Stimulated activated CD8-positive, alpha-beta memory T cell treated with anti-CD3 and anti-CD28 coated beads, Interleukin-4, amount 100 ng/mL, for 24 hours (primary cell): Measurements from ENCODE around the gene KIFC3.
"Not testable (repeated sequence)": the region's sequence is repeated elsewhere in the genome, so short reads cannot be mapped to it uniquely, and the experiment has no call there.

ENCODE experiments used
- DNase-seq: peaks from one replicate; pipeline ENCODE4 v3.0.0-alpha.2; 2020; ENCODE audit warnings: low read depth

Gene KIFC3

DNA sequence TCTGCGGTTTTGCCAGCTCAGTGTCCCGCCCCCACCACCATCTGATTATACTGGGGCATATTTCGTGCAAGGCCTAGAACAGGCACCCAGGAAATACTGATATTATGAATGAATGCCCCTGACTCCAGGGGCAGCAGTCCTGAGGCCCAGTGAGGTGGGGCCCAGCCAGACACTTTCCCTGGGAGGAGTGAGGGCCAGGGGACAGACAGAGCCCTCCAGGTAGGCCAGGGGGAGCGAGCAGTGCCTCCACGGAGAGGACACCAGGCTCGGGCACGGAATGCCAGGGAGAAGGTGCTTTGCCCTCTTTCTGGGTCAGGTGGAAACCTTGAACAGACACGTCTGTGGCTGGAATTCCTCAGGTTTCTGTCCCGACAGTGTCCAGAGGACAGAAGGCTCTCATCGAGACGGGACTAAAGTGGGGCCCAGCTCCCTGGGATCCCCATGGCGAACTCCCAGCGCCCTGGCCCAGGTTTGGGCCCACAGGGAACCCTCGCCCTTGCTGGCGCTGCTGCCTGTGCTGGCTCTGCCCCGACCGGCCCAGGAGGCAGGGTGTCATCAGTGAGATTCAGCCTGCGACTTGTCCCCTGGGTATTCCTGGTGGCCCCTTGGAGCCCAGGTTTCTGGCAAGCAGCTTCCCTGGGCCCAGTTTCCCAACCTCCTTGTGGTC is 62.4 kb downstream of the KIFC3 start:
- DNase-seq = no peak

DNA sequence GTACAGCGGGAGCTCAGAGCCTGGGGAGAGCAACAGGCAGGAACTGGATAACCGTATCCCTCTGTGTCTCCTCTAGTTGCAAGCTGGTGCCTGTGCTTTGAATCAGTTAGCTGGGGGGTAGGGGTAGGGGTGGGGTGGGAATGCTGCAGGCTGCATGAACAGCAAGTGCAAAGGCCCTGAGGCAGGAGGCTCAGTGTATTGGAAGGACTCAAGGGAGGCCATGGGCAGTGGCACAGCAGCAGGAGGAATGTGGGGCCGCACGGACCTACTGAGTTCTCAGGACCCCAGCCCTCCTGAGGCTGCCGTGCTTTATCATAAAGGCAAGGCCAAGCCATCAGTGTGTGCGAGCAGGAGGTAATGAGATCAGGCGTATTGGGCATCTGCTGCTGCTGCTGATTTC is 63.4 kb downstream of the KIFC3 start:
- no peak for DNase-seq

GRCh38 chr16:57736419-57737351 is 65.6 kb downstream of the KIFC3 start:
- peak; percentile 21 for DNase-seq

DNA sequence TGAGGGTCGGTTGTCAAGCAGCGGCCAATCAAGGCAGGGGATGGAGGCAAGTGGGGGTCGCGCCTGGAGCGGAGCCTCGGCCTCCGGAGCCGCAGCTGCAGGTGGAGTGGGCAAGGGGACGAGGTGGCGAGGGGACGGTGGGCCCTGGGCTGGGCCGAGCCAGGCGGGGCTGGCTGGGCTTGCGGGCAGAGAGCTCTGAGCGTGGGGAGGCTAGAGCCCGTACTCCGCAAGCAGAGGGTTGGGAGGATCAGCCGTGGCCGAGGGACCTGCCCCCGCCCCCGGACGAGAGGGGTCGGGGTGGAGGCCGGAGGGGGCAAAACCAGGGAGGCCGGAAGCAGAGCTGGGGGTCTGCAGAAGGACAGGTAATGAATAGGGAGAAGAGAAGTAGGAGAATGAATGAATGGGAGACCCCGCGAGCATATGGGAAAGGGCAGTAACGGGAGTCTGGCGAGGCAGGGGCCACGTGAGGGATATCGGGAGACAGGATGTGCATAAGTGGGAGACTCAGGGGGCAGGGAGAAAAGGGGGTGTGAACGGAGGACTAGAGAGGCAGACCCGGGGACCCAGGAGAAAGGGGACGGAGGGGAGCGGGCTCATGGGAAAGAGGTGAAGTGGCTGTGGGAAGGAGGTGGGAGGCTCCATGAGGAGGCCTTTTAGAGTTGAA is 66.4 kb downstream of the KIFC3 start, which contains the start of gene KATNB1:
Gene KATNB1 (plus strand): TSS at position 16 of the 664 bp plus-strand sequence. CDS start 1,474 bp downstream, outside the sequence.
- DNase-seq = no peak

DNA sequence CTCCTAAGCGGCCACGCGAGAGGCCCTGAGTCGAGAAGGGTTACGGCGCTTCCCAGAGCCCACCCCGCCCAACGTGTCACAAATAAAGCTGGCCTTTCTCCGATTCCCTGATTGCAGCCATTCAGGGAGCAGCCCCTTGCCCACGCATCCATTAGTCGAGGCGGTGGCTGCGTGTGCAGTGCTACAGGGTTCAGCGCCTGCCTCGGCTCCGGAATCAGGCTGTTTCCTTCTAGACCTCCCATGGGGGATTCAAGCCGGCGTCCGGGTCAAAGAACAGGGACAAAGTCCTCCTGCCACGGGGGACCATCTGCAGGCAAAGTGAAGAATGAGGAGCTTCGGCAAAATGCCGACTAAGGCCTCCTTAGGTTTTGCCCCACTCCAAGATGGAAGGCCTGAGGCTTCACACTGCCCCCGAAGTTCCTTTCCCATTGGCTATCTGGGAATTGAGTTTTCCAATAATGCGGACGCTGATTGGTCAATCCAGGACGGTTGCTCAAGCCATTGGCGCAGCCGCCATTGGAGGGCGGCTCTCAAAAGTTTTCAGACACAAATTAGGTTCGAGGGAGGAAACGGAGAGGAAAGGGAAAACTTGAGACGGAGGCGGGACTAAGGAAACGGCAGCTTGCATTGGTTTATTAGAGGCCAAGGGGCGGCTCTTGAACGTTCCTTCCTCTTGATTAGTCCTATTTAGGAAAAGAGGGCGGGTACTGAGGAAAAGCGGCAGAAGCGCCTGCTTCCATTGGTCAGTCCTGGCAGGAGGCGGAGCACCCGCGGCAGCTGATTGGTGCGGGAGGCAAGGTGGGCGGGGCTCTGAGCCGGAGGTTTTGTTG is 67.2 kb downstream of the KIFC3 start:
- DNase-seq = peak; percentile 96

DNA sequence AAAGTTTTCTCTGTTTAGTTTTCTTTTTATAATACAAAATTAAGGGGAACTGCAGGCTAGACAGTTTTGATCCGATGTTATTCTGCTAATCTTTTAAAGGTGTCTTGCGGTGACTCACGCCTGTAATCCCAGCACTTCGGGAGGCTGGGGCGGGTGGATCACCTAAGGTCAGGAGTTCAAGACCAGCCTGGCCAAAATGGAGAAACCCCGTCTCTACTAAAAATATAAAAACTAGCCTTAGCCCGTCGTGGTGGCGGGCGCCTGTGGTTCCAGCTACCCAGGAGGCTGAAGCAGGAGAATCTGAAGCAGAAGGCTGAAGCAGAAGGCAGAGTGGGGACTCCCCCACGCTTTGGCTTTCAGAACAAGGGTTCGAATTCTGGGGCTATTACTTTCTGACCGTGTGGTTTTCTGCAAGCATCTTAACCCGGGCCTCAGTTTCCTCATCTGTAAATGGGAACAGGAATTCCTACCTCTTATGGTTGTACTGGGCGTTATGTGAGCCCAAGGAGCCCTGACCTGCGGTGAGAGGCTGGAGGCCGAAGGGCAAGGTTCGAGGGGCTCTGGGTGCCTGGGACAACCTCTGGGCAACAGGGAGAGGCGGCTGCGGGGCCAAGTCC is 67.9 kb downstream of the KIFC3 start:
- no peak for DNase-seq

DNA sequence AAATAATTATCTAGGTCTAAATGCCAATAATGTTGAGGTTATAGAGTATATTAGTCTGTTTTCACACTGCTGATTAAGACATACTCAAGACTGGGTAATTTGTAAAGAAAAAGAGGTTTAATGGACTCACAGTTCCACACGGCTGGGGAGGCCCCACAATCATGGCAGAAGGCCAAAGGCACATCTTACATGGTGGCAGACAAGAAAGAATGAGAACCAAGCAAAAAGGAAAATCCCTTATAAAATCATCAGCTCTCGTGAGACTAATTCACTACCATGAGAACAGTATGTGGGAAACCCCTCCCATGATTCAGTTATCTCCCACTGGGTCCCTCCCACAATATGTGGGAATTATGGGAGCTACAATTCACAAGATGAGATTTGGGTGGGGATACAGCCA is 69.6 kb downstream of the KIFC3 start:
- no peak for DNase-seq

DNA sequence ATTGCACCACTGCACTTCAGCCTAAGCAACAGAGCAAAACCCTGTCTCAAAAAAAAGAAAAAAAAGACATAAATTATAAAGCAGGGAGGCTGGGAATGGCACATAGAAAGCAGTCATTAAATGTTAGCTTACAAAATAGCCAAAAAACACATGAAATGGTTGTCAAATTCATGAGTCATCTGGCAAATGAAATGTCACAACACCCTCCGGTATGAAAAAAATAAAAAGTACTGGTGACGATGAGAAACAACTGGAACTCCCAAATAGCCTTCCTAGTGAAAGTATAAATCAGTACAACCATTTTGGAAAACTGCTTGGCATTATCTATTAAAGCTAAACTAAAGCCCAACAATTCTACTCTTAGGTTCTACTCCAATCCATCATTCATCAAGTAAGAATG is 70.3 kb downstream of the KIFC3 start:
- no peak for DNase-seq

GRCh38 chr16:57730771-57731730 is 71.2 kb downstream of the KIFC3 start:
- no peak for DNase-seq

DNA sequence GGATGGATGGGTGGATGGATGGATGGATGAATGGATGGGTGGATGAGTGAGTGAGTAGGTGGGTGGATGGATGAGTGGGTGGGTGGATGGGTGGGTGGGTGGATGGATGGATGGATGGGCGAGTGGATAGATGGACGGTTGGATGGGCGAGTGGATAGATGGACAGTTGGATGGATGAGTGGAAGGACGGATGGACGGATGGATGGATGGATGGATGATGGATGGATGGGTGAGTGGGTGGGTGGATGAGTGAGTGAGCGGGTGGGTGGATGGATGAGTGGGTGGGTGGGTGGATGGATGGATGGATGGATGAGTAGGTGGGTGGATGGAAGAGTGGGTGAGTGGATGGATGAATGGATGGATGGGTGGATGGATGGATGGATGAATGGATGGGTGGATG is 72.4 kb downstream of the KIFC3 start:
- DNase-seq = not testable (repeated sequence)

DNA sequence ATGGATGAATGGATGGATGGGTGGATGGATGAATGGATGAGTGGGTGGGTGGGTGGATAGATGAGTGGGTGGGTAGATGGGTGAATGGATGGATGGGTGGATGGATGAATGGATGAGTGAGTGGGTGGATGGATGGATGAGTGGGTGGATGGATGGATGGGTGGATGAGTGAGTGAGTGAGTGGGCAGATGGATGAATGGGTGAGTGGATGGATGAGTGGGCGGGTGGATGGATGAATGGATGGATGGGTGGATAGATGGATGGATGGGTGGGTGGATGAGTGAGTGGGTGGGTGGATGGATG is 73.2 kb downstream of the KIFC3 start:
- DNase-seq = no peak

GRCh38 chr16:57728336-57729181 is 73.7 kb downstream of the KIFC3 start:
- no peak for DNase-seq

DNA sequence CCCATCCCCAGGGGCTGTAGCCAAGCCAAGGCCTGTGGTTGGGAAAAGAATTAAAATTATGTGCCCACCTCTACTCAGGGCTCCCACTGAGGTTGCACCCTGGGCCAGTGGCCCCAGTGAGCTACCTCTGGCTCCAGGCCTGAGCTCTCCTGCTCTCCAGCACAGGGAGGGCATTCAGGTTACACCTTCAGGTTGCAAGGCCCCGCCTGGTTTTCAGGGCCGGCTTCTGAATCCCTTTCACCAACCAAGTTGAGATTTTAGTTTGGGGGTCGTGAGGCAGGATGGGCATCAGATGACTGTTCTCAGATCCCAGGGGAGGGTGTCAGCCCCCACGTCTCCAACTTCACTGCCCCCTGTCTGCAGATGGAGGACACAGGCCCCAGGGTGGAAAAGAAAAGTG is 74.7 kb downstream of the KIFC3 start:
- no peak for DNase-seq

GRCh38 chr16:57726433-57726947 is 75.8 kb downstream of the KIFC3 start:
- no peak for DNase-seq

DNA sequence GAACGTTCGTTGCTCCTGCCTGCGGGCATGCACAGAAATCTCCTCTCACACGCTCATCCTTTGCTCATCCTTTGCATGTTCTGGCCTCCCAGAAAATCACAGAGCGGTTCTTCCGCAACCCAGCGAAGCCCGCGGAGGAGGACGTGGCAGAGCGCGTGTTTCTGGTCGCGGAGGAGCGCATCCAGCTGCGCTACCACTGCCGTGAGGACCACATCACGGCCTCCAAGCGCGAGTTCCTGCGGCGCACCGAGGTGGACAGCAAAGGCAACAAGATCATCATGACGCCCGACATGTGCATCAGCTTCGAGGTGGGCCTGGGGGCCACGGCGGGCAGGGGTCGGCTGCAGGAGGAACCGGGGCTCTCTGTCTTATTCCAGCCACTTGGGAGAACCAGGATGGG is 76.3 kb downstream of the KIFC3 start:
- no peak for DNase-seq

- DNase-seq = no peak
Observed at GRCh38 chr16:57725554-57725953, 76.7 kb downstream of the KIFC3 start.

DNA sequence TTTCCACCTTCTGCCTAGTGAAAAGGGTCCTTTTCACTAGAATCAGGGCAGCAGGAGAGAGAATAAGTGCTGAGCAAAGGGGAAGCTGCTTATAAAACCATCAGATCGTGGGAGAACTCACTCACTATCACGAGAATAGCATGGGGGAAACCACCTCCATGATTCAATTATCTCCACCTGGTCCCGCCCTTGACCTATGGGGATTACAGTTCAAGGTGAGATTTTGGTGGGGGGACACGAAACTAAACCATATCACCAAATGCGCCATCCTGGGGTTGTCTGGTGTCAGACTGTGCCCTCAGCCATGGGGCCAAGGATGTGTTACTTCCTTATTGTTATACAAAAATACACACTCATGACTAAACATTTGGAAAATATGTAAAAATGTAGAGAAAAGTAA is 77.1 kb downstream of the KIFC3 start:
- DNase-seq = no peak

DNA sequence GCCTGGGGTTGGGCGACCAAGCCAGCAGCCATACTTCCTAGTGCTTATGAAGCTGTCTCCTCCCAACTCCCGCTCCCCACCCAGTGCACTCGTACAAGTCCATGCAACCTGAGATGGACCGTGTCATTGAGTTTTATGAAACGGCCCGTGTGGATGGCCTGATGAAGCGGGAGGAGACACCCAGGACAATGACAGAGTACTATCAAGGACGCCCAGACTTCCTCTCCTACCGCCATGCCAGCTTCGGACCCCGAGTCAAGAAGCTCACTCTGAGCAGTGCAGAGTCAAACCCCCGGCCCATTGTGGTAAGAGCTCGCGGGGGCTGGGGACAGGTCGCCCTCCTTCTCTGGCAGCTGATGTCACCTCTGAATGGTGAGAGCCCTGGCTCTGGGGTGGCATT is 77.8 kb downstream of the KIFC3 start:
- no peak for DNase-seq

- no peak for DNase-seq
Observed at GRCh38 chr16:57723170-57723569, 79.1 kb downstream of the KIFC3 start.
